Stimulated activated CD8-positive, alpha-beta memory T cell treated with anti-CD3 and anti-CD28 coated beads, Interleukin-12 subunit alpha, Interleukin-12 subunit beta, amount 100 ng/mL, for 1 hour (primary cell): ENCODE data around the gene MAPK7.

Source experiments
- DNase-seq: peaks from one replicate; pipeline ENCODE4 v3.0.0-alpha.2; 2020; ENCODE audit warnings: low read depth

Gene MAPK7

GRCh38 chr17:19363460-19364035 is 14.8 kb upstream of the MAPK7 start:
- DNase-seq: no peak

- DNase-seq: no peak
These were observed 13.4 kb upstream of the MAPK7 start for GRCh38 chr17:19364699-19365498.

GRCh38 chr17:19365499-19365817 is 12.8 kb upstream of the MAPK7 start:
- no peak for DNase-seq

GRCh38 chr17:19365833-19366636 is 12.3 kb upstream of the MAPK7 start:
- no peak for DNase-seq

GRCh38 chr17:19366637-19366972 is 11.7 kb upstream of the MAPK7 start:
- no peak for DNase-seq

- DNase-seq: no peak
These were observed 10.1 kb upstream of the MAPK7 start for GRCh38 chr17:19368229-19368628.

- DNase-seq: no peak
These were observed 9.1 kb upstream of the MAPK7 start for GRCh38 chr17:19369107-19369778.

- no peak for DNase-seq
These were observed 8.3 kb upstream of the MAPK7 start for GRCh38 chr17:19369846-19370492.

GRCh38 chr17:19370493-19370960 is 7.8 kb upstream of the MAPK7 start:
- no peak for DNase-seq

GRCh38 chr17:19371259-19372010 is 6.9 kb upstream of the MAPK7 start:
- no peak for DNase-seq

GRCh38 chr17:19372011-19372370 is 6.3 kb upstream of the MAPK7 start:
- DNase-seq: no peak

GRCh38 chr17:19372439-19372838 is 5.9 kb upstream of the MAPK7 start:
- DNase-seq: no peak

- DNase-seq: no peak
These were observed 5.3 kb upstream of the MAPK7 start for GRCh38 chr17:19372866-19373504.

- no peak for DNase-seq
These were observed 4.2 kb upstream of the MAPK7 start for GRCh38 chr17:19374136-19374535.

GRCh38 chr17:19375732-19376131 is 2.6 kb upstream of the MAPK7 start:
- DNase-seq: no peak

- DNase-seq: no peak
These were observed 1.5 kb upstream of the MAPK7 start for GRCh38 chr17:19376811-19377210.

GRCh38 chr17:19377602-19378415 is 489 bp upstream of the MAPK7 start:
- DNase-seq: peak; percentile 84

GRCh38 chr17:19379361-19380065 is 1.2 kb downstream of the MAPK7 start:
- DNase-seq: no peak
